ENCODE measurements around the gene BMPR1B.
A peak's percentile ranks its signal among the peaks of the same experiment; 100 is the strongest.

The BMPR1B gene

DNA sequence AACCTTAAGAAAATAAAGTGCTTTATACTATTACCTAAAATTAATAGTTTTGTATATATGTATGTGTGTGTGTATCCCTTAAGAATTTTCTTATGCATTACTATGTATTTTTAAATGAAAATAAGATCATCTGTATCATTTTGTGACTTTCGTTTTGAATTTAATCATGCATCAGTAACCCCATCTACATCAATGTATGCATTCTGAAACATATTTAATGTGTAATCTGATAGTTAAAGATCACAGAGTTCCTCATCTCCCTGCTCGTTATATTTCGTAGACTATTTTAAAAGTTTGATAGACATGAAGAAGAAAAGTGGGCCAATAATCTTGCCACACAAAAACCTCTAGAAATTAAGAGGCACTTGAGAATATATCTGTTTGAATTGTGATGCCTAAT lies 7.4 kb downstream of the BMPR1B start:
- TF ChIP-seq FOXP2 (optimal IDR thresholded peaks at IDR 0.05; ENCODE audit: borderline replicate concordance, extremely low read depth, extremely low read length, insufficient read depth) (no peak), TAF1 (IDR thresholded peaks at IDR 0.05; ENCODE audit: borderline replicate concordance, insufficient read depth, low read length) (no peak)
- TF ChIP-seq, protein P1, sequence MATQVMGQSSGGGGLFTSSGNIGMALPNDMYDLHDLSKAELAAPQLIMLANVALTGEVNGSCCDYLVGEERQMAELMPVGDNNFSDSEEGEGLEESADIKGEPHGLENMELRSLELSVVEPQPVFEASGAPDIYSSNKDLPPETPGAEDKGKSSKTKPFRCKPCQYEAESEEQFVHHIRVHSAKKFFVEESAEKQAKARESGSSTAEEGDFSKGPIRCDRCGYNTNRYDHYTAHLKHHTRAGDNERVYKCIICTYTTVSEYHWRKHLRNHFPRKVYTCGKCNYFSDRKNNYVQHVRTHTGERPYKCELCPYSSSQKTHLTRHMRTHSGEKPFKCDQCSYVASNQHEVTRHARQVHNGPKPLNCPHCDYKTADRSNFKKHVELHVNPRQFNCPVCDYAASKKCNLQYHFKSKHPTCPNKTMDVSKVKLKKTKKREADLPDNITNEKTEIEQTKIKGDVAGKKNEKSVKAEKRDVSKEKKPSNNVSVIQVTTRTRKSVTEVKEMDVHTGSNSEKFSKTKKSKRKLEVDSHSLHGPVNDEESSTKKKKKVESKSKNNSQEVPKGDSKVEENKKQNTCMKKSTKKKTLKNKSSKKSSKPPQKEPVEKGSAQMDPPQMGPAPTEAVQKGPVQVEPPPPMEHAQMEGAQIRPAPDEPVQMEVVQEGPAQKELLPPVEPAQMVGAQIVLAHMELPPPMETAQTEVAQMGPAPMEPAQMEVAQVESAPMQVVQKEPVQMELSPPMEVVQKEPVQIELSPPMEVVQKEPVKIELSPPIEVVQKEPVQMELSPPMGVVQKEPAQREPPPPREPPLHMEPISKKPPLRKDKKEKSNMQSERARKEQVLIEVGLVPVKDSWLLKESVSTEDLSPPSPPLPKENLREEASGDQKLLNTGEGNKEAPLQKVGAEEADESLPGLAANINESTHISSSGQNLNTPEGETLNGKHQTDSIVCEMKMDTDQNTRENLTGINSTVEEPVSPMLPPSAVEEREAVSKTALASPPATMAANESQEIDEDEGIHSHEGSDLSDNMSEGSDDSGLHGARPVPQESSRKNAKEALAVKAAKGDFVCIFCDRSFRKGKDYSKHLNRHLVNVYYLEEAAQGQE (IDR thresholded peaks at IDR 0.05; ENCODE audit: insufficient read depth in 1 of 2, low read depth in 2 of 2, low read length in 2 of 2): no peak

DNA sequence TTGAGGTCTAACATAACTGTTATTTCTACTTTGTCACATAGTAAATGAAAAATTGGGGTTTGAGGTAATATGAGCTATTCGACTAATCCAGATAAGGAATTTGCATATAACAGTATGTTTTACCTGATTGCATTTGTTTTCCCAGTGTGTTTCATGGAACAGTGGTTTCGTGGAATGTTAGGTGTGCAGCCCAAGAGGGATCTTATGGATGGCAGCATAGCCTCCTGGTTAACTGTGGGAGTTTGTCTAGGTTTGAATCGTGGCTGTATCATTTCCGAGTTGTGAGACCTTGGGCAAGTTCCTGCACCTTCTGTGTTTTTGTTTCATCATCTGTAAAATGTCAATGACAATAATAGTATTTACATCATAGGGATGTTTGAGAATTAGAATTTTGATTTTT lies 7.9 kb downstream of the BMPR1B start:
- TF ChIP-seq SIN3A (IDR thresholded peaks at IDR 0.05; ENCODE audit: borderline replicate concordance, insufficient read depth, low read length) (peak; percentile 56; the same call in 1 of the 2 replicates), POLR2AphosphoS5 (IDR thresholded peaks at IDR 0.05; ENCODE audit: low read depth, low read length) (no peak), FOXP2 (optimal IDR thresholded peaks at IDR 0.05; ENCODE audit: borderline replicate concordance, extremely low read depth, extremely low read length, insufficient read depth) (no peak), TAF1 (IDR thresholded peaks at IDR 0.05; ENCODE audit: borderline replicate concordance, insufficient read depth, low read length) (no peak)

DNA sequence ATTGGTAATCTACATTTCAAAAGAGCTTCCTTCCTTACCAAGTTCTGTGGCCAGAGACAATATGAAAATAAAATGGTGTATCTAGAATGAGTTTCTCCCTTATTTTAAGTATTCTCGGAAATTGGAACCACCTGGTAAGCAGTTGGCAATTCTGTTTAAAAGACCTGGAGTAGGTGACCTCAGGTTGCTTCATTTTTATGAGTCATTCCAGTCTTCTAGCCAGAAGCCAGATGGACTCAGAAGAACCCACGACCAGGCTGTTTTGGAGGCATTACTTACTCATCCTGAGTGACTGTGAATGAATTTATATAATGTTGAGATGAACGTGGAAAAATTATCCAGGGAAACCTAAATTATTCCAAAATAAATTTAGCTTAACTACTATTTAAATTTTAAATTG lies 9.1 kb downstream of the BMPR1B start:
- TF ChIP-seq, protein P1 (IDR thresholded peaks at IDR 0.05; ENCODE audit: insufficient read depth in 1 of 2, low read depth in 2 of 2, low read length in 2 of 2): peak in 1 of 2 experiments; percentile 51; a peak in 1 of 4 replicates
- TF ChIP-seq FOXP2 (optimal IDR thresholded peaks at IDR 0.05; ENCODE audit: borderline replicate concordance, extremely low read depth, extremely low read length, insufficient read depth) (no peak), SIN3A (IDR thresholded peaks at IDR 0.05; ENCODE audit: borderline replicate concordance, insufficient read depth, low read length) (0 out of 2 replicates have a peak, but pooled peaks have one; percentile 73), POLR2AphosphoS5 (IDR thresholded peaks at IDR 0.05; ENCODE audit: low read depth, low read length) (no peak), TAF1 (IDR thresholded peaks at IDR 0.05; ENCODE audit: borderline replicate concordance, insufficient read depth, low read length) (peak; percentile 54; the same call in 1 of the 2 replicates)

DNA sequence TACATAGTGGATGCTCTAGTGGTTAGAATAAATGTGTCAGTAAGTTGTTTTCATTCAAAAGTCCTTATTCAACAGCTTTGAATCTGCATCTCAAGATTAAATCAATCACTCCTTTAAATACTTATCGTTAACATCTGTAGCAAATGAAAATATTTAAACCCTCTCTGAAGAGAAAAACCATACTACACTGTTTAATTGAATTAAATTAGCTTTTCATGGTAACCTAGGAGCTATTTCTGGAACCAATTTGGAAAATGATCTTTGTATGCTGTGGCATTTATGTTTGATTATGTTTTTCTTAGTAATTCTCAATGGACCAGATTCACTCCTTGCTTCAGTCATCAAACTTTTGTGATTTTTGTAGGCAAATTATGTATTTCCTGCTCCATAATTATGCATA lies 9.7 kb downstream of the BMPR1B start:
- TF ChIP-seq, protein P1 (IDR thresholded peaks at IDR 0.05; ENCODE audit: insufficient read depth in 1 of 2, low read depth in 2 of 2, low read length in 2 of 2): no peak
- TF ChIP-seq TAF1 (IDR thresholded peaks at IDR 0.05; ENCODE audit: borderline replicate concordance, insufficient read depth, low read length) (peak; percentile 28; the same call in 1 of the 2 replicates), FOXP2 (optimal IDR thresholded peaks at IDR 0.05; ENCODE audit: borderline replicate concordance, extremely low read depth, extremely low read length, insufficient read depth) (no peak), SIN3A (IDR thresholded peaks at IDR 0.05; ENCODE audit: borderline replicate concordance, insufficient read depth, low read length) (peak; percentile 18; the same call in 1 of the 2 replicates), POLR2AphosphoS5 (IDR thresholded peaks at IDR 0.05; ENCODE audit: low read depth, low read length) (peak; percentile 84)

DNA sequence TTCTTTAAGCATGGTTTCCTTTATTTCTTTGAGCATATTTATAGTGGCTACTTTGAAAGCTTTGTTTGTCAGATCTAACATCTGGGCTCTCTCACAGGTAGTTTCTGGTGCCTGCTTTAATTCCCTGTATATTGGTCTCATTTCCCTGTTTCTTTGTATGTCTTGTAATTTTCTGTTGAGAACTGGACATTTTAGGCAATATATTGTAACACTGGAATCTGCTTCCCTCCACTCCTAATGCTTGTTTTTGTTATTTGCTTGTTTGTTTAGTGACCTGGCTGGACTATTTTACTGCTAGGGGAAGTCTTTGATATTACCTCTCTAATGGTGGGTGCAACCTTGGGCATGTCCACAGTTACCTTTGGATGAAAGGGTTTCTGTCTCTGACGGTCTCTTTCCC lies 25.0 kb downstream of the BMPR1B start:
- no peak for TF ChIP-seq FOXP2 (optimal IDR thresholded peaks at IDR 0.05; ENCODE audit: borderline replicate concordance, extremely low read depth, extremely low read length, insufficient read depth)
- TF ChIP-seq, protein P1 (IDR thresholded peaks at IDR 0.05; ENCODE audit: insufficient read depth in 1 of 2, low read depth in 2 of 2, low read length in 2 of 2): no peak
- TF ChIP-seq TAF1 (IDR thresholded peaks at IDR 0.05; ENCODE audit: borderline replicate concordance, insufficient read depth, low read length): no peak

Data from PFSK-1 (cell line).